Keratinocyte (primary cell): Measurements from ENCODE around the gene OARD1. TPM values are rescaled to one million over a fixed set of nuclear protein-coding genes. Genes with fewer than 3 reads are reported as not detected.
"Not testable (repeated sequence)": the region's sequence is repeated elsewhere in the genome, so short reads cannot be mapped to it uniquely, and the experiment has no call there.

ENCODE experiments used
- DNase-seq: peaks from one replicate; pipeline ENCODE4 v3.0.0-alpha.2; 2011; ENCODE audit warnings: low read depth, missing footprints, low spot score
- FAIRE-seq: peaks from 2 replicates; lab custom pipeline; 2011; peaks lifted over from hg19 to GRCh38; lab: Jason Lieb, UNC
- H2AFZ ChIP-seq: 2 replicates; pipeline ENCODE4 v1.6.0; 2012; ENCODE audit warnings: low read length, control low read depth, inconsistent platforms; ENCODE audit not compliant: control insufficient read depth
- H3K27ac ChIP-seq: 2 replicates; pipeline ENCODE4 v1.5.1; 2011; ENCODE audit warnings: low read length; ENCODE audit not compliant: control insufficient read depth, insufficient read depth
- H3K27me3 ChIP-seq: 3 replicates; pipeline ENCODE4 v1.6.0; 2011; ENCODE audit warnings: low read length; ENCODE audit not compliant: control insufficient read depth, insufficient read depth; ENCODE audit errors: extremely low read depth
- H3K36me3 ChIP-seq, 2 experiments: 2 replicates in 1 of 2; 3 replicates in 1 of 2; pipeline ENCODE4 v1.5.1; 2011; ENCODE audit warnings: low read length in 2 of 2, mild to moderate bottlenecking in 1 of 2; ENCODE audit not compliant: control insufficient read depth in 2 of 2, insufficient read depth in 2 of 2; ENCODE audit errors: extremely low read depth in 1 of 2
- H3K4me1 ChIP-seq: 3 replicates; pipeline ENCODE4 v1.5.1; 2011; ENCODE audit warnings: low read length; ENCODE audit not compliant: control insufficient read depth, insufficient read depth; ENCODE audit errors: extremely low read depth
- H3K4me2 ChIP-seq: 3 replicates; pipeline ENCODE4 v1.6.0; 2011; ENCODE audit warnings: low read depth, low read length; ENCODE audit not compliant: control insufficient read depth, insufficient read depth; ENCODE audit errors: extremely low read depth
- H3K4me3 ChIP-seq, 3 experiments: fragments of 200-600 bp in 1 of 3; sonication (generic) in 1 of 3; 2 replicates in 2 of 3; 3 replicates in 1 of 3; pipeline ENCODE4 v1.5.1; 2011 to 2016; ENCODE audit warnings: low read length in 3 of 3, mild to moderate bottlenecking in 3 of 3, control low read depth in 2 of 3, inconsistent platforms in 1 of 3, low read depth in 1 of 3, mixed read lengths in 1 of 3, mixed run types in 1 of 3, moderate library complexity in 1 of 3; ENCODE audit not compliant: control insufficient read depth in 2 of 3, insufficient read depth in 2 of 3; ENCODE audit errors: extremely low read depth in 1 of 3
- H3K79me2 ChIP-seq: 2 replicates; pipeline ENCODE4 v1.6.0; 2012; ENCODE audit warnings: low read length; ENCODE audit not compliant: control insufficient read depth, insufficient read depth
- H3K9ac ChIP-seq: 3 replicates; pipeline ENCODE4 v1.6.0; 2011; ENCODE audit warnings: low read length; ENCODE audit not compliant: control insufficient read depth, insufficient read depth; ENCODE audit errors: extremely low read depth
- H3K9me1 ChIP-seq: 3 replicates; pipeline ENCODE4 v1.6.0; 2011; ENCODE audit warnings: low read length; ENCODE audit not compliant: control insufficient read depth, insufficient read depth; ENCODE audit errors: extremely low read depth
- H3K9me3 ChIP-seq: 2 replicates; pipeline ENCODE4 v1.5.1; 2012; ENCODE audit warnings: low read depth, low read length; ENCODE audit not compliant: control insufficient read depth
- H4K20me1 ChIP-seq: 3 replicates; pipeline ENCODE4 v1.6.0; 2011; ENCODE audit warnings: low read length; ENCODE audit not compliant: control insufficient read depth, insufficient read depth; ENCODE audit errors: extremely low read depth
- CTCF ChIP-seq, 3 experiments: IDR thresholded peaks in 1 of 3; conservative IDR thresholded peaks in 1 of 3; optimal IDR thresholded peaks in 1 of 3; 2 replicates in 2 of 3; 3 replicates in 1 of 3; pipeline versions ENCODE3 to v1.5.1; 2011; ENCODE audit warnings: low read length in 3 of 3, mild to moderate bottlenecking in 3 of 3, moderate library complexity in 2 of 3, control low read depth in 1 of 3, inconsistent platforms in 1 of 3; ENCODE audit not compliant: insufficient read depth in 2 of 3; ENCODE audit errors: extremely low read depth in 1 of 3
- EZH2 ChIP-seq: IDR thresholded peaks from one replicate; pipeline ENCODE4 v1.6.1; 2012; ENCODE audit warnings: inconsistent platforms, mild to moderate bottlenecking, low read length, moderate library complexity
- dilution Hi-C: fragments of 300-500 bp; cut with MboI; formaldehyde crosslinking; loops from one replicate; pipeline ENCODE4 v1.7.0; 2020; ENCODE audit warnings: low sequenced_read_pairs; ENCODE audit not compliant: extremely low pct_ligation_motif_present
- polyA plus RNA-seq, 5 experiments: library from polyadenylated mRNA; depleted of rRNA in 3 of 5; stranded (reverse) in 3 of 5; stranded (forward) in 1 of 5; unstranded in 1 of 5; fragments of >200 nt; gene quantifications; 1 replicate in 1 of 5; 2 replicates in 3 of 5; 3 replicates in 1 of 5; pipeline versions ENCODE4 v1.2.1 to v1.2.3, GENCODE V29; 2011 to 2012; ENCODE audit warnings: missing spikeins in 2 of 5, low read depth in 1 of 5, low replicate concordance in 1 of 5

The OARD1 gene
- polyA plus RNA-seq, 1 donor (not counting 4 experiments of a cell fraction or from before 2014, with no cell fraction given): 20.3 TPM

GRCh38 chr6:41119508-41119907 lies 47.4 kb upstream of the OARD1 start:
- no peaks in the 10 kb centered on the region for H3K36me3 ChIP-seq
- H2AFZ ChIP-seq: no peak overlapping the region
- DNase-seq (no peak), FAIRE-seq (no peak)
- no peaks in the 10 kb centered on the region for H3K9me1 ChIP-seq
- no peak overlapping the region for H3K4me3 ChIP-seq
- no peaks in the 10 kb centered on the region for H3K27me3 ChIP-seq
- no peak overlapping the region for H3K9ac ChIP-seq
- peak overlapping the region; percentile 16 for H3K27ac ChIP-seq
- dilution Hi-C loops: no loop called here
- no peaks in the 10 kb centered on the region for H3K9me3 ChIP-seq
- peaks cover 21% of the 10 kb centered on the region for H3K4me1 ChIP-seq
- no peaks in the 10 kb centered on the region for H3K79me2 ChIP-seq
- no peak for TF ChIP-seq EZH2
- no peaks in the 10 kb centered on the region for H4K20me1 ChIP-seq
- H3K4me2 ChIP-seq: peak overlapping the region; percentile 31

- H3K4me3 ChIP-seq, H3K36me3 ChIP-seq, H3K9me3 ChIP-seq, H3K4me2 ChIP-seq, H3K9me1 ChIP-seq, H4K20me1 ChIP-seq, dilution Hi-C loops, H3K79me2 ChIP-seq, H3K9ac ChIP-seq, H3K27ac ChIP-seq, FAIRE-seq, H2AFZ ChIP-seq, H3K27me3 ChIP-seq, DNase-seq: not testable (repeated sequence)
- H3K4me1 ChIP-seq: peaks cover 24% of the 10 kb centered on the region
Measured at GRCh38 chr6:41115027-41115426, 42.9 kb upstream of the OARD1 start.

GRCh38 chr6:41111017-41111416 lies 38.9 kb upstream of the OARD1 start:
- peak; percentile 75 for DNase-seq
- H3K36me3 ChIP-seq: no peaks in the 10 kb centered on the region
- H4K20me1 ChIP-seq: no peaks in the 10 kb centered on the region
- dilution Hi-C loops: no loop called here
- no peak overlapping the region for H3K27ac ChIP-seq
- peak overlapping the region; percentile 32 for H2AFZ ChIP-seq
- TF ChIP-seq CTCF (optimal IDR thresholded peaks at IDR 0.05 in 1 of 3, IDR thresholded peaks at IDR 0.05 in 1 of 3, conservative IDR thresholded peaks at IDR 0.05 in 1 of 3; ENCODE audit: extremely low read depth in 1 of 3, insufficient read depth in 2 of 3, low read length in 3 of 3): no peak
- TF ChIP-seq EZH2: no peak
- H3K4me2 ChIP-seq: peak overlapping the region; percentile 69
- H3K9ac ChIP-seq: no peak overlapping the region
- H3K4me1 ChIP-seq: peaks cover 10% of the 10 kb centered on the region
- H3K9me1 ChIP-seq: no peaks in the 10 kb centered on the region
- no peak overlapping the region for H3K4me3 ChIP-seq
- peak; percentile 94 for FAIRE-seq
- H3K27me3 ChIP-seq: no peaks in the 10 kb centered on the region
- H3K79me2 ChIP-seq: no peaks in the 10 kb centered on the region
- H3K9me3 ChIP-seq: no peaks in the 10 kb centered on the region
